ENCODE measurements around the gene ZFPL1.

DNA sequence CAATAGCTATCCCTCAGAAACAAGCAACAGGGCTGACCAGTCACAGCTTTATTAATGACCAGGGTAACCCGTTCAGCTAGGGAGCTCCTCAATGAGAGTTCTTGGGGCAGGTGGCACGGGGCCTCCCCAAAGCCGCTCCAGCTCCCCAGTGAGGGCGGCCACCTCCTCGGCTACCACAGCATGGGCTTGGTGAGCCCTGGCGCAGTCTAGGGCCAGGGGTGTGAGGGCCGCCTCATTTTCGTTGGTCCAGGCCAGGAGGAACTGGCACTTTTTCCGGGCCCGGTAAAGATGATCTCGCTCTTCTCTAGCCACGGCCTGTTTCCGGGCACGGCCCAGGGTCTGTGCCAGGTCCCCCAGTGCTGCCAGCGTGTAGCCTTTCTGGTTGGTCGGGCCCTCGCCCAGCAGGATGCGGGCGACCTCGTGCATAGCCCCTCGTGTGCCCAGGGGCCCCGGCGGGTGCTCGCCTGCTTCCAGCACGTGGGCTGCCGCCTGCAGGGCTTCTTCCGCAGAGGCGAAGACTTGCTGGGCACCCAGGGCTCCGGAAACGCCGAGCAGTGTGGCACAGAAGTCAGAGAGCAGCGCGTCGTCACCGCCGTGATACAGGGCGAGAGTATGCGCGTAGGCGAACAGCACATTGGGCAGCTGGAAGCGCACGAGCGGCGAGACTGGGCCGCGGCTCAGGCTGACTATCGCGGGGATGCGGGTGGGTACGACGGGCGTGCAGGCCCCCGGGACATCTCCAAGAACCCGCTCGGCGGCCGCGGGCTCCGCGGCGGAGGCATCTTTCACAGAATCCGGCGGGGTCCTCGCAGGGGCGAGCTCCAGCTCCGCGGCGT, 32.6 kb downstream of the ZFPL1 start:
- TF ChIP-seq POLR2AphosphoS5 (IDR thresholded peaks at IDR 0.05; ENCODE audit: low read depth, low read length) (peak; percentile 68), POLR2A (IDR thresholded peaks at IDR 0.05; ENCODE audit: low read depth, low read length) (no peak), TAF1 (IDR thresholded peaks at IDR 0.05; ENCODE audit: low read depth, low read length) (no peak), POU2F2 (IDR thresholded peaks at IDR 0.05; ENCODE audit: low read depth, low read length) (no peak), SPI1 (IDR thresholded peaks at IDR 0.05; ENCODE audit: low read depth, low read length) (no peak), PAX5 (IDR thresholded peaks at IDR 0.05; ENCODE audit: insufficient read depth, low read length, severe bottlenecking) (no peak)
